HG03045 (cell line): Measurements from ENCODE around the gene MEIKIN.

Experiments used
- ATAC-seq: cut with Tn5 transposase; IDR thresholded peaks from one replicate; pipeline ENCODE4 v1.9.1; 2021; ENCODE audit warnings: mild to moderate bottlenecking, moderate library complexity; ENCODE audit not compliant: unreplicated experiment

Gene MEIKIN, protein sequence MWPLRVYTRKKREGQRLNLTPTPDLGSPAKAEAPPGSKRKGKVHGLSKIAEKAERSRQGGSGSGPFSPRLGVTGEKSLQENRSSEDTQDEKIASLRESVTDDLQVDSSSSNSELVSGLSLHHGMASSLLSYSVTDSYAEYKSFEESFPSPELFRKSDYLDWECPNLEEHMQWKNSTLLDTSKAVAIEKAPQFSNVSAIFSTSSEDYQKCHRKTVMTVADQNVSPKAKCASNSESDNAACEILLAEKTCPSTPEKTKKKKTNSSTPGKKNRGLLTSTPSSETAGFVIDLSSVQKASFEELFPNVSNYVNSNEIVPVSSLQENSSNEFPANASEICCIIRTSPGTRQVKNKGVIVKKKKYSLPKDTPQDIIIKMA

DNA sequence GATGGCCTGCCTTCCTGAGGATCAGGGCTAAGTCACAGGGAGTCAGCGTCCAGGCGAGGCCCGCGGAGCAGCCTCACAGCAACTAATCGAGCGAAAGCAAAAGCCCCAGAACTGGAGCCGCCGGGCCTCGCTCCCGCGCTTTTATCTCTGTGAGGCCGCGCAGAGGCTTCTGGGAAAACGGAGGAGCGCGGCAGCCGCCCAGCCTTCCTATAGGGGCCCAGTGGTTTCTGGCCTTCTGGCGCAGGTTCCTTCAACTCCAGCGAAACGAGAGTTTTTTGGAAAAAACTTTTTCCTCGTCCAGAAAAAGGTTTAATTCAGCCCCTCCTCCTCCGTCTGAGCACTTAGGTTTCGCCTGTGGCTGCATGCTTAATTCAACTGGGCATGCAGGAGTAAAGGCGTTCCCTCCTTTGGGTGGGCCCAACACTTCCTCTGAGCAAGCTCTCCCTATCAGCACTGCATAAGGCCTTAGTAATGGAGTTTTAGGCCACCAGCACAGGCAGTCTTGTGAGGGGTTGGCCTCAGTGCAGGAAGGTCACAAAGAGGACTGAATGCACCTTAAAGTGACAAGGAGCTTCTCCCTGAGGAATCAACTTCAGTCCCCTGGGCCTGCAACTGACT lies at the start of gene MEIKIN:
Gene MEIKIN (minus strand): TSS at position 113 of the 618 bp plus-strand sequence. CDS start 158 bp downstream, outside the sequence.
- ATAC-seq = no peak

DNA sequence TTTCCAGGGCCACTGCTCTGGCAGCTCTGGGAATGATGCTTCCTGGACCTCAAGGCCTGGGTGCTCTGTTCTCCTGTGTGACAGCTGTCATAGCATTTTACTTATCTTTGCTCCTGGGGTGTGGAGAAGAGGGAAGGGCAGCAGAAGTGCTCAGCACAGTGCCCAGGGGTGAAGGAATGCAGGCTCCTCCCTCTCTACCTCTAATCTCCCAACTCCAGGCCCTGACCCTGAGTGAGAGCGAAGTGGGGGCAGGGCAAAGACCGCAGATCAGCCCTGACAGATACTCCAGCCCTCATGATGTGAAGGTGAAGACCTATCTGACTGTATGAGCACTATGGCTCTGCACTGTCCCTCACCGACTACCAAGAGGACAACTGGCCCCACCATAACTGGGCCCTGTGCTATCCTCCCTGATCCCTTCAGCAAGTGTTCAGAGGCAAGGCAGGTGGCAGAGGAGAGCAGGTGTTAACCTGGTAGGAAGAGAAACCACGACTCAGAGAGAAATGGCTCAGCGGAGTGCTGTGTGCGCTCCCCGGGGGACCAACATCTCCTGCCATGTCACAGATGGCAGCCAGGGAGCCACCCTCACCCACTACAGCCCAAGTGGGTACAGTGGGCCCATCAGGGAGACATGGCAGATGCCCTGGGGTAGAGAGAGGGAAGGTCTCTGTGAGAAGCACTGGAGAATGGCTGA lies 49.2 kb upstream of the MEIKIN start:
- no peak for ATAC-seq

DNA sequence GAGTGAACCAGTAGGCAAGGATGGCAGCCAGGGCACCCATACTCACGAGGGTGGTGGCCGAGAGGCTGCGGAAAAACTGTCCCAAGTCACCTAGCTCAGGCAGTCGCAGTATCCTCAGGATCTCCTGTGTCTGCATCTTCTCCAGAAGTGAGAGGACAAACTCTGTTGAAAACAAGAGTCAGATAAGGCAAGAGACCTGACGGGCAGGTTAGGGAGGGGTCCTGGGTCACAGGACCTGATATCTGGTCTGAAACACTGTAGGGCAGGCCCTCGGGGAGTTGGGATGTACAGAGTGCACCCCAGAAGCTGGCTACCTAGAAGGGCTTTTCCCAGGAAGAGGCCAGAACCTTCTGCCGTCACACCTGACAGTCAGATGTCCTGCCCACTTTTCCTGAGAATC lies 48.6 kb upstream of the MEIKIN start:
- no peak for ATAC-seq

DNA sequence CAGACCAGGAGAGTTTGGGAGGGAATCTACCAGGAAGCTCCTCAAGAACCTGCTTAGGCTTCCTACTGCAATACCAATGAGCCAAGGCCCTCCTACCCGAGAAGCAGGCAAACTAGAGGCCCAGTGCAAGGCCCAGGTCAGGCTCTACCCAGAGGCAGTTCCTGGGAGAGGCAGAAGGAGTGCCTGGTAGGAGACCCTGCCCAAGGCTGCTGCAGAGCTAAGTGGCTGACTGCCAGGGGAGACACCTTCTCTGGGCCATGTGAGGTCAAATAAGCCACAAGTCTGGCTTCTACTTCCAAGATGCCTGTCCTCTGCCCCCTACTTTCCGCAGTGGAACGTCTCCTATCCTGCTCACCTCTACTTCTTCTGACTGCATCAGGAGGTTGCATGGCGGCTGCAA lies 48.2 kb upstream of the MEIKIN start:
- ATAC-seq = no peak

DNA sequence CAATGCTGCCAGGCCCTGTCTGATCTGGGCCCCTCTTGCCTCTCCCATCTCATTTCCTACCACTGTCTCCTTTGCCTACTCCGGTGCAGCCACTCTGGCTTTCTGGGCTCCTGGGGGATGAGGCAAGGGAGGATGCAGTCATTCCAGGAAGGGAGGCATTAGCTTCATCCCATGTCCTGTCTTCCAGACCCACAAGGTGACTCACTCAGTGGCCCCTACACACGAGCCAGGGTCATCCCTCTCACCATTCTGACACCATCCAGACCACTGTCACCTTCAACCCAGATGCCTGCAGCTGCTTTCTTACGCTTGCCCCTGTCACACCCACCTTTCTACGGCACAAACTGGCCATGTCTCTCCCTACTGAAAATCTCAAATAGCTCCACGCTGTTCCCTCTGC lies 46.9 kb upstream of the MEIKIN start:
- no peak for ATAC-seq

DNA sequence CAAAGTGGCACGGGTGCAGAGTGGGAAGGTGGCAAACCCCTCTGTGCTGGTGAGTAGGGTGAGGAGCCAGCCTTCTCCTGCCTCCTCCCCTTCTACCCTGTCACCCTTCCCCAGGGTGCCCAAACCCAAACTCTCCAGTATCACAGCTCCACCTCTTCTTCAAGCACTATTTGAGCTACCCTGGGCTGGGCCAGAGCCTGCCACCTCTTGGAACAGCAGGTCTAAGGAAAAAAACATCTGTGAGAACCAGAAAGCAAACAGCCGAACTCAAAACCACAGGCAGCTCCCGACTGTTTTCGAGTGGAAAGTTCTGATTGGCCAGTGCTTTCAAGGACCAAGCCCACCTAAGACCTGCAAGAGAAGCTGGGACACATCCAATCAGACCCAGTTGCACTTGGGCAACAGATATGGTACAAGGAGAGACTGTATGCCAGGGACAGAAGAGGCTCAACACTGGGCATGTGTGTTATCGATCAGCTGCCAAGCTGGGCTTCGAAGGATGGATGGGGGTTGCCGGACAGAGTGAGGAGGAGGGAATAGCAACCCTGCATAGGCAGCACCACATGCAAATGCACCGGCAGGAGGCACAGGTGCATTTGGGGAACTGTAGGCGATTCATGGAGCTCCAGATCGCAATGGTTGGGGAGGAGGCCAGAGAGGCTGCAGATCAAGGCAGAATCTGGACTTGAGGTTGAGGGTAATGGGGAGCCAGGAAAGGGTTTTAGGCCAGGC lies 46.3 kb upstream of the MEIKIN start:
- no peak for ATAC-seq

DNA sequence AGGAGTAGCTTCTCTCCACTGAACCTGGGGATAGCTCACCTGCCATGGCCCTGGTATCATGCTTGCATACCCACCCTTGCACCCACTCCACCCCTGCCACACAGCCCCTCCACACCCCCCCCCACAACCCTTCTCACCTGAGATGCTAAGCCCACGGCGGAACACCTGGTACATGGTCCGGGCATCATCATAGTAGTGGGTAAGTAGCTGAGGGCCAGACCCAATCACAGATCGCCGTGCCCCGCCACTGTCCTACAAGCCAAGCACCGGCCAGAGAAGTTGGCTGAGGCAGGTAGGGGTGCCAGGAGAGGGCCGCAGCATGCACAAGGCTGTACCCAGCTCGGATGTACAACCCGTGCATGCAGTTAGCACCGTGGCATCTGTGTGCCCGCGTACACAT lies 45.3 kb upstream of the MEIKIN start:
- no peak for ATAC-seq

DNA sequence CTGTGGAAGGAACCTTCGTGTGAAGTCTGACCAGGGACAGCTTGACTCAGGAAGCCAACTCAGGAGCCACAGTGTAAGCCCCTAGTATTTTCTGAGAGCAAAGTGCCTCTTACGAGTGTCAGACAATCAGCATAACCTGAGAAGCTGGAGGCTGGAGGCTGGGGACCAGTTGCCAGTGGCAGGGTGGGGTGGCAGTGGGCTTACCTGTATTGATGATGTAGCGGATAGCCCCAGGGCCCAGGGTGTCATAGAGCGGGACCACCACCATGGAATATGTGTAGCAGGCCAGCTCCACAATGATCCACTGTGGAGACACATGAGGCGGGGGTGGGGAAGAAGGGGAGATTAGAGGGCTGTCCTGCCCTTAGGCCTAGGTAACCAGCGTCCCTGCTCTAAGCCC lies 43.1 kb upstream of the MEIKIN start:
- no peak for ATAC-seq

DNA sequence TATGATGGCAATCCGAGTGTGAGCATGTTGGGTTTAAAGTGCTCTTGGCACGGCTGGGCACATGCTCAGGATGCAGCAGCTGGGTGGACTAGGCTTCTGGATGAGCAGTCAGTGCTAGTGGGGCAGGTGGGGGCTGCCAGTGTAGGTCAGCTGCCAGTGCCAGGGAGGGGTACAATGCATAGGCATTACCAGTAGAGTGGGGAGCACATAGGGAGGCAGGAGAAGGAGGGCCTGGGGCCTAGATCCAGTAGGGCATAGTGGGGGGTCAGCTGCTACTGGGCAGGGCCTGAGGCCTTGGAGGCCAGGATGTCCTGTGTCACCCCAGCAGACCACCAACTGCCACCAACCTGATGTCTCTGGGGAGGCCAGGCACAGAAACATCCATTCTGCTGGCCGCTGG lies 41.8 kb upstream of the MEIKIN start:
- no peak for ATAC-seq

DNA sequence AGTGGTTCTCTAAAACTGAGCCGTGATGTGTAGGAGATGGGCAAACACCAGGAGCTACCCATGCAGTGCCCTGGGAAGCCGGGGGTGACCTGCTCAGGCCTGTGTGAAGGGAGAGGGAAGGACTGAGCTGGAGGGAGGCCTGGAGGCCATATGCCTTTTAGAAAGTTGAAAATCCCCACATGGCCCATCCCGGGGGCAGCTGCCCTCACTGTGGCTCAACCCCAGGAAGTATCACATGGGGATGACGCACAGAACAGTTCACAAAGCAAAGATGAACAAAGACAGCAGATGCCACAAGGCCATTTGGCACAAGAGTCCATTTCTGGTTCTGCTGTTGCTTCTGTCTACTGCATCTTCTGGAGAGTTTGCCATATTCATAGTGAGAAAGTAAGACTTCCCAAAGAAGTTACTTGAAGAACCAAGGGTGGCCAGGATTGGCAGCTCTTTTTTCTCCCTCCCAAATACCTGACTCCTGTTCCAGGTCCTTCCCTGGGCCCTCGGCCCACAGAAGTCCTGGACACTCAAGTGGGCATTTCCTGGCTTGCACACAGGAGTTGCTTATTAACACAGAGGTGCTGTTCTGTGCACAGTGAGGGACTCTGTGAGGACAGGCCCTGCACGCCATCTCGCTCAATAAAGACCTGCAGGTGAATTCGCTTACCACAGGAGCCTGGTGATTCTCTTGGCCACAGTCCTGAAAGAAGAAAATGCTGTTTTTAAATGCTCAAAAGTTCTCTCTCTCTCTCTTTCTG lies 40.9 kb upstream of the MEIKIN start:
- no peak for ATAC-seq

DNA sequence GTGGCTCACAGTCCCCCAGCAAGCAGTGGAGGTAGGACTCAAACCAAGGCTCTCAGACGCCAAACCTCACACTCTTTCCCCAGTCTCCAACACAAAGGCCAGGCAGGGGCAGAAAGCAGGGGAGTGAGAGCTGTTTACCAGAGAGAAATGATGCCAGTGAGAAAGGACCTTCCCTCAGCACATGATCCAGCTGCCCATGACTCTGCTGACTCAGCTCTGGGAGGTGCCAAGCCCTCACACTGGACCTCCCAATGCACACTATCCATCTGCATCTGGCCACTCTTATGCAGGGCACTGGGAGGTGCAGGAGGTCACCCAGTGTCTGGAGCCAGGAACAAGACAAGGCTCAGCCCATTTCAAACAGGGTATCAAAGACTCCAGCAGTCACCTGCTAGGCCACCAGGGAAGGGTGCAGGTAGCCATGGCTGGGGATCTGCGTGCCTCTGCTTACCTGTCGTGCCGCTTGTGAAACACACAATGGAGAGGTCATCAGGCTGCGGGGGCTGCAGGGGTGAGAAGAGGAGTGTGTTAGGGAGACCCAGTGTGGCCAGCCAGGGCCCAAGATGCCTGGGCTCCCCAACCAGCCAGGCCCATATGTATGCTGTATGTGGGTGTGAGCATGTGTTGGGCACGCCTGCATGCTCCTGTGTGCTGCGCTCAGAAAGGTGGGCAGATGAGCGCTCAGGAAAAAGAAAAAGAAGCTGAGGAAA lies 39.6 kb upstream of the MEIKIN start:
- ATAC-seq = no peak

DNA sequence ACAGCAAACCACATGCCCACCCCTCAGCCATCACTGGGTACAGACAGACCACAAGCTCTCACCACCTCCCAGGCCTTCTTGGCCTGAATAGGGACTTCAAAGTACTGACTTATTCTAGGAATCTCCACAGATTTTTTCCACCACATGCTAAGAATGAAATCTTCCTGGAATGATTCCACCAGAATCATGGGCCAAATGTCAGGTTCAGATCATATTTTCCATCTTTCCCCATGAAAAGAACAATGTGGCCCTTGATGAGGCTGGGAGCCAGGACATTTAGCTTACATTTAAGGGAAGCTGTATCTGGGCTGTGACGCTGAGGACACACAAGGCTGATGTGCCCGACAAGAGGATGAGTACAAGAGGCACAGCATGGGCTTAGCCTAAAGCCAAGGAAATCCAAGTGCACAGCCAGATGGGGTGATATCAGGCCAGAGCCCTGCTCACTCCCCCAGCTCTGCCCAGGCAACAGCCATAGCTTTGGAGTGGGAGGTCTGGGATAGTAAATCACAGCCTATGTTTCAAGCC lies 37.8 kb upstream of the MEIKIN start:
- no peak for ATAC-seq

DNA sequence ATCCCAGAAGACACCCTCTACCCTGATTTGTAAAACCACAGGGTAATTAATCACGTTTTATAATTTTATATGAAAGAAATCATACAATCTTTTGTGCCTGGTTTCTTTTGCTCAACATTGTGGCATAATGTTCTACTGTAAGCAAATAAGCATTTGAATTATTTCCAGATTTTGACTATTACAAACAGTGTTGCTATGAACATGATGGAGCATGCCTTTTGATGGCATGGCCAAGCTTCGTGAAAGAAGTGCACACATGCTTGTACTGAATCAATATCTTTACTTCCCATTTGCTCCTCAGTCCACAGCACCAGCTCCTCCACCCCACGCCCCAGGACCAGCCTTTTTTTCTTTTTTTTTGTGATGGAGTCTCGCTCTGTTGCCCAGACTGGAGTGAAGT lies 36.1 kb upstream of the MEIKIN start:
- ATAC-seq = no peak

DNA sequence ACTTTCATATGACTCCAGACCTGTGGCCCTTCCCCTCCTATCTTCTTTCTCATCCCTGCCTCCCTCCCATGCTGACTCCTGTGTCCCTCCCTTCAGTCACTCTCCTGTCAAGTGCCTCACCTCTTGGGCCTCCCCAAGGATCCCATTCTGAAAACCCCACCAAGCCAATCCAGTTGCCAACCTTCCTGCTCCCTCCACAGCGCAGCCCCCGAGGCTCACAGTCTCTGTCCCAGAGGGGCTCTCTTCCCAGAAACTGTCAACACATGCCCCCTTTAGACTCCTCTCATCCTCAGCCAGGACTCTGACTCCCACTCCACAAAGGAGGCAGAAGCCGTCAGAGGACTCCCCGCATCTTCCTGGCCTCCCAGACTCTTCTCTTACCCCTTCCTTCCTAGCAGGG lies 35.2 kb upstream of the MEIKIN start:
- ATAC-seq = no peak

DNA sequence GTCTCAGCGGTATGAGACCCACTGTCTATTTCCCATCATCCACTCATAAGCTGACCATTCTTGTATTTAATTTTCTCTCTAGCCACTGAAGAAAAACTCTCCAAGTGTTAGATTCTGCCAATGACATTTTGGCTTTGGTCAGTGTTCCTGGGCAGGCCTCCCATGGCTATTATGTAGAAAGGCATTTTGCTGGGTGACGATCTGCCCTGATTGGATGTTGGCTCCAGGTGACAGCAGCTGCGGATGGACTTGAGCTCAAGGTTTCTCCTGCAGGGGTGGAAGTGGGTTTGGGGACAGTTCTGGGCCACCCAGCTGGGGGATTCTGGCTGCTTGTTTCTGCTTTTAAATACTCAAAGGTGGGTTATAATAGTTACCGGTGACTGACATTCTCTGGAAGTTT lies 34.4 kb upstream of the MEIKIN start:
- no peak for ATAC-seq

DNA sequence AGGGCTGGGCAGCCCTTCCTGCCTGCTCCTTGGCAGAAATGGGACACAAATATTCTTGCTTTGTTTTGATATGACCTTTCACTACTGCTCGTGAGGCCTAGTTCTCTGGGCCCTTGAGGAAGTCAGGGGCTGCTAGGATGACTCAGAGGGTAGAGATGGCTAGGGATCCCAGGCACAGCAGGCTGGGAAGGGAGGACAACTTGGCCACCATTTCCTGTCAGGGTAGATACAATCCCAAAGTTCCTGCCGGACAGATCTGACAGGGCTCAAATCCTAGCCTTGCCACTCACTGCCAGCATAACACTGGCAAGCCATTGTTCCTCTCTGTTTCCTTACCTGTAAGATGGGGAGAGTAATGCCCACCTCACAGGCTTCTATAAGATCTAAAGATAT lies 31.7 kb upstream of the MEIKIN start:
- no peak for ATAC-seq

DNA sequence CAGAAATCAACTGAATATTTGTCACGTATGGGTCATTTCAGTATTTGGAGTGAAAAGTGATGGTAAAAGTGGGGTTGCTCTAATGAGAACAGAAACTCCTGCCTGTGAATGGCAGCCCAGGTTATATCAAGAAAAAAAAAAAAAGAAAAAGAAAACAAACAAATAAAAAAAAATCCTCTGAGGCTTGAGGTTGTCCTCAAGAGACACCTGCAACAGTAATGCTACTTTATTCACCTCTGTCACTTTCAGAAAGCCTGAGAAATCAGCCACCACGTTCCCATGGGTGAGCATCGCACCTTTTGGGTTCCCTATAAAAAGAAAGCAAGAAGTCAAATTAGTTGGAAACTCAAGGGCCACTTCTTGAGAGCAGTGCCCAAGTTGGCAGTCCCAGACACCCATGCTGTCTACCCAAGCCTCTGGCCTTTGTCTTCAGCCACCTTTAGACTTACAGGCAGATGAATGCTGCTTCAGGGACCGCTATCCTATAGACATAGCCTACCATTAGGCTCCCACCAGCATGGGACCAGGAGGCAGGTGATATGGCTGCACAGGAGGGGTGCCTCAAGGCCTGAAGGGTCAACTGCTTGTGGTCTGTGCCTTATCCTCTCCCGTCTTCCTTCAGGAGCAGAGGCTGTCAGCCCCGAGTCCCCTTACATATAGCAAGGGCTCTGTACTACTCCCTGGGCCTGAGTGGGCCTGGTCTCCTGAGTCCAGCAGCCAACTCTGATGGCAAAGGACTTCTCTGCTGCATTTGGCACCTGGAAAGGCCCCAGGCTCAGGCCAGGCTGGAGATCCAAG lies 31.1 kb upstream of the MEIKIN start:
- ATAC-seq = no peak

DNA sequence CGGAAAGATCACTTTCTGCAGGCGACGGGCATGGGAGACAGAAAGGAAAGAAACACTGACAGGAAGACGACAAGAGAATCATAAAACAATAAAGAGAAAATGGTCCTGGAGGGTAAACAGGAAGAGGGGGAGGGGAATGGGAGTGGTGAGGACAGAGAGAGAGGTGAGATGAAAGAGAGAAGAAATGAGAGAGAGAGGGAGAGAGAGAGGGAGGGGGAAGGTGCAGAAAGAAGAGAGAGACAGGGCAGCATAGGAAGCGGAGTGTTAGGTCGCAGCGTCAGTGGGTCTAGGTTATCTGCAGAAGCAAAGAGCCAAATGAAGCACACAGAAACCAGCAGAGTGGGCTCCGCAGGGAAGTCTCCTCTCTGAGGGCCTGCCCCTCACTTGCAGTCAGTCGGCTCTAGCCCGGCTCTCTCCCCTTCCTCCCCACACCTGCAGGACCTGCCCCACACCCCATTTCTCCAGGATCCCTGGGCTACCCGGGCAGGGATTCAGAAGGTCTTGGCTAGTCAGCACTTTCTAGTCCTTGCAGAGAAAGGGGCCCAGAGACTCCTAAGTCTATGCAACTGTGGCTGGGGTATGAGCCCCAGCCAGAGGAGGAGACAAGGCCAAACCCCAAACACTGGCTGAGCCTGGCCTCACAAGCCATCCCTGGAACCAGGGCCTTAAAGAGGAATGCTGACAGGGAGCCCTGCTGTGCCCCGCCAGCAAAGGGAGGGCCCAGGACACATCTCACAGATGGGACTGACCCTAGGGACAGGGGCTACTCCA lies 29.7 kb upstream of the MEIKIN start:
- ATAC-seq = no peak
